Nephron progenitor cell (in vitro differentiated cells): Measurements from ENCODE around the gene ENTPD5.

Experiments
- DNase-seq: peaks from one replicate; pipeline ENCODE4 v3.0.0; 2021
- H3K27ac Mint-ChIP-seq: 2 replicates; pipeline ENCODE4 v1.8.0; 2021; ENCODE audit warnings: mild to moderate bottlenecking, moderate library complexity, mixed read lengths
- H3K27me3 Mint-ChIP-seq: 2 replicates; pipeline ENCODE4 v1.8.0; 2021; ENCODE audit warnings: mild to moderate bottlenecking, low read depth, mixed read lengths; ENCODE audit not compliant: poor library complexity
- H3K36me3 Mint-ChIP-seq: 2 replicates; pipeline ENCODE4 v1.8.0; 2021; ENCODE audit warnings: low read depth, mixed read lengths
- H3K4me1 Mint-ChIP-seq: 2 replicates; pipeline ENCODE4 v1.8.0; 2021; ENCODE audit warnings: mixed read lengths
- H3K4me3 Mint-ChIP-seq: 2 replicates; pipeline ENCODE4 v1.8.0; 2021; ENCODE audit warnings: mild to moderate bottlenecking, moderate library complexity, mixed read lengths
- H3K9me3 Mint-ChIP-seq: 2 replicates; pipeline ENCODE4 v1.8.0; 2021; ENCODE audit warnings: mild to moderate bottlenecking, moderate library complexity, mixed read lengths
- TF ChIP-seq, protein P1 (sequence below): fragments of 200-600 bp; sonication (generic); IDR thresholded peaks from 2 replicates; pipeline ENCODE4 v1.5.0; 2021; ENCODE audit warnings: antibody characterized with exemption

ENTPD5 gene

GRCh38 chr14:73977896-73978295 is 41.2 kb downstream of the ENTPD5 start:
- H3K36me3 Mint-ChIP-seq = peaks cover 5% of the 10 kb centered on the region
- no peak overlapping the region for H3K4me3 Mint-ChIP-seq
- H3K9me3 Mint-ChIP-seq = no peaks in the 10 kb centered on the region
- TF ChIP-seq, protein P1, sequence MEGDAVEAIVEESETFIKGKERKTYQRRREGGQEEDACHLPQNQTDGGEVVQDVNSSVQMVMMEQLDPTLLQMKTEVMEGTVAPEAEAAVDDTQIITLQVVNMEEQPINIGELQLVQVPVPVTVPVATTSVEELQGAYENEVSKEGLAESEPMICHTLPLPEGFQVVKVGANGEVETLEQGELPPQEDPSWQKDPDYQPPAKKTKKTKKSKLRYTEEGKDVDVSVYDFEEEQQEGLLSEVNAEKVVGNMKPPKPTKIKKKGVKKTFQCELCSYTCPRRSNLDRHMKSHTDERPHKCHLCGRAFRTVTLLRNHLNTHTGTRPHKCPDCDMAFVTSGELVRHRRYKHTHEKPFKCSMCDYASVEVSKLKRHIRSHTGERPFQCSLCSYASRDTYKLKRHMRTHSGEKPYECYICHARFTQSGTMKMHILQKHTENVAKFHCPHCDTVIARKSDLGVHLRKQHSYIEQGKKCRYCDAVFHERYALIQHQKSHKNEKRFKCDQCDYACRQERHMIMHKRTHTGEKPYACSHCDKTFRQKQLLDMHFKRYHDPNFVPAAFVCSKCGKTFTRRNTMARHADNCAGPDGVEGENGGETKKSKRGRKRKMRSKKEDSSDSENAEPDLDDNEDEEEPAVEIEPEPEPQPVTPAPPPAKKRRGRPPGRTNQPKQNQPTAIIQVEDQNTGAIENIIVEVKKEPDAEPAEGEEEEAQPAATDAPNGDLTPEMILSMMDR = no peak
- no peak overlapping the region for H3K27ac Mint-ChIP-seq
- DNase-seq = no peak
- no peaks in the 10 kb centered on the region for H3K4me1 Mint-ChIP-seq
- H3K27me3 Mint-ChIP-seq = no peaks in the 10 kb centered on the region

DNA sequence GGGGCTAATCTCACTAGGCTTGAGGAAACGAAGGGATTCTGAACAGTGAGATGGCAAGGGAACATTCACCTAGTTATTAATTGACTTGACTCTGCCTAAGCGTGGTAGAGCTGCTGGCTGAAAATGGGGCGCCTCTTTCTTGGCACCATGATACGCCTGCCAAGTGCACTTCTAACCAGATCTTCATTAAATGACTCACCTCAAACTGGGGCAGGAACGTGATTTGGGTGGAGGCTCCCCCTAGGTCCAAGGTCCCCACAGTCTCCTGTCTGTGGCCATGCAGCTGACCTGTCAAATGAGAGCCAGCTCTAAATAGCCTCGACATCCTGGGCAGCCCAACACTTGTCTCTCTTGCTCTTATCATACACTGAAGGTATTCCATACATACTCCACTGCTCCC is 43.0 kb downstream of the ENTPD5 start:
- no peaks in the 10 kb centered on the region for H3K9me3 Mint-ChIP-seq
- no peaks in the 10 kb centered on the region for H3K27me3 Mint-ChIP-seq
- no peak overlapping the region for H3K27ac Mint-ChIP-seq
- H3K4me1 Mint-ChIP-seq = no peaks in the 10 kb centered on the region
- no peak for DNase-seq
- TF ChIP-seq, protein P1 = no peak
- H3K4me3 Mint-ChIP-seq = no peak overlapping the region
- peaks cover 18% of the 10 kb centered on the region for H3K36me3 Mint-ChIP-seq

DNA sequence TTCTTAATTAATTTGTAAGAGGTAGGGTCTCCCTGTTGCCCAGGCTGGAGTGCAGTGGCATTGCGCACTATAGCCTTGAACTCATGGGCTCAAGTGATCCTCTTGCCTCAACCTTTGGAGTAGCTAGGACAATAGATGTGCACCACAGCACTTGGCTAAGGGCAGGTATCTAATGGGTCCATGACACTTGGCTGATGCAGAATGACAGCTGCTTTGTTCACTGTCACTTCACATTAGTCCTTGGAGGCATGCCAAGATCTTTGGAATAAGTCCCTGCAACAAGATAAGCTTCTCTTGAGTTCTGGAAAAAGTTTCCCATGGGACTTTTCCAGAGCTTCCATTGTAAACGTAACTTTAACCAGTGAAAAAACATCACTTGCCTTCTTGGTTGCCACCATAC is 45.6 kb downstream of the ENTPD5 start:
- Mint-ChIP-seq H3K27ac (no peak overlapping the region), H3K9me3 (no peaks in the 10 kb centered on the region), H3K4me3 (no peak overlapping the region), H3K4me1 (no peaks in the 10 kb centered on the region), H3K27me3 (no peaks in the 10 kb centered on the region), H3K36me3 (peaks cover 25% of the 10 kb centered on the region)
- TF ChIP-seq, protein P1 = no peak
- DNase-seq = no peak

DNA sequence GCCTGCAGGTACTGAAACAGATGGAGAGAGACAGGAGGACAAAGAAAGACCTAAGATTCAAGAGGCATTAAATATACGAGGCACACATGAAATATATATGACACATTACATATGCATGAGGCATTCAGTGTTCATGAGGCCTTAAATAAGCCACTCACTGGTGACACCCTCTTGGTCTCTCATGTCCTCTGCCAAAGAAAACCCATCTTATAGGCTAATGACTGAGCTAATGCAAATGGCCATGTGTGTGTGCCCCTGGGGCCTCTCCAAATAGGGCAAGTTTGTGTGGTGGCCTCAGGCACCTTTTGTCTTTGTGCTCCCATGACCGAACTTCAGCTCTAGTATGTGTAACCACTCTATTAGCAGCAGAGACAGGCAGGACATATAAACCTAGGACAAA is 50.2 kb downstream of the ENTPD5 start:
- Mint-ChIP-seq H3K36me3 (peaks cover 31% of the 10 kb centered on the region), H3K27me3 (no peaks in the 10 kb centered on the region), H3K4me1 (no peaks in the 10 kb centered on the region), H3K27ac (peak overlapping the region; percentile 85), H3K9me3 (no peaks in the 10 kb centered on the region), H3K4me3 (no peak overlapping the region)
- TF ChIP-seq, protein P1 = no peak
- DNase-seq = no peak

DNA sequence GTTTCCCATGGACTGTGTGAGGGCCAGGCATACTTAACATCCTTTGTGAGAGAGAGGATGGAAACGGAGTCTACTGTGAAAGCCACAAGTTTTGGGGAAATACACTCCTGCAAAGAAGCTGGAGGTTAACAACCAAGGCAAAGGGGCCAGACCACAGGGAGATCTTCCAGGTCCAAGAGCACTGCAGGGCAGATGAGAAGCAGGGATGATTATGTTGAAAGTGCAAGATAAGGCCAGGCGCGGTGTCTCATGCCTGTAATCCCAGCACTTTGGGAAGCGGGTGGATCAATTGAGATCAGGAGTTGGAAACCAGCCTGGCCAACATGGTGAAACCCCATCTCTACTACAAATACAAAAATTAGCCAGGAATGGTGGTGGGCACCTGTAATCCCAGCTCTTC is 53.9 kb downstream of the ENTPD5 start:
- Mint-ChIP-seq H3K36me3 (peaks cover 41% of the 10 kb centered on the region), H3K27me3 (no peaks in the 10 kb centered on the region), H3K27ac (peak overlapping the region; percentile 24), H3K4me1 (no peaks in the 10 kb centered on the region), H3K9me3 (no peaks in the 10 kb centered on the region), H3K4me3 (no peak overlapping the region)
- TF ChIP-seq, protein P1 = no peak
- DNase-seq = no peak

DNA sequence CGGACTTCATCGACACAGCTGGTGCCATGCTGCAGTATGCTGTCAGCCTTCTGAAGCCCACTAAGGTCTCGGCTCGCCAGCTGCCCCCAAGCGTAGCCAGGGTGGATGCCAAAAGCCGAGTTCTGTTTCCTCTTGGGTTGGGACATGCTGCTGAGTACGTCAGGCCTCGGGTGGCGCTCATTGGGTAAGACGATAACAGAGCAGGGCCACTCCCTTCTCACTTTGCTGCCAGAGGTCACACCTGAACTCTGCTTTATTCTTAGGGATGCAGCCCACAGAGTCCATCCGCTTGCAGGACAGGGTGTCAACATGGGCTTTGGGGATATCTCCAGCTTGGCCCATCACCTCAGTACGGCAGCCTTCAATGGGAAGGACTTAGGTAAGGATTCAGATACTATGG is 57.9 kb downstream of the ENTPD5 start:
- DNase-seq = no peak
- TF ChIP-seq, protein P1 = no peak
- H3K4me3 Mint-ChIP-seq = no peak overlapping the region
- H3K36me3 Mint-ChIP-seq = peaks cover 42% of the 10 kb centered on the region
- no peak overlapping the region for H3K27ac Mint-ChIP-seq
- H3K27me3 Mint-ChIP-seq = no peaks in the 10 kb centered on the region
- no peaks in the 10 kb centered on the region for H3K9me3 Mint-ChIP-seq
- no peaks in the 10 kb centered on the region for H3K4me1 Mint-ChIP-seq
